ENCODE data around the gene PDSS2.

- TF ChIP-seq CTCF (conservative IDR thresholded peaks at IDR 0.05 in 1 of 2, IDR thresholded peaks at IDR 0.05 in 1 of 2; ENCODE audit: extremely low read depth in 1 of 2, insufficient read depth in 1 of 2, low read depth in 1 of 2, low read length in 2 of 2) (no peak), EZH2 (IDR thresholded peaks at IDR 0.05; ENCODE audit: borderline replicate concordance, low read length) (no peak)
These were observed 67.3 kb downstream of the PDSS2 start for GRCh38 chr6:107392069-107392468.

All from mammary epithelial cell (primary cell).